ENCODE results near the gene EBI3.
"Not testable (repeated sequence)": the region's sequence is repeated elsewhere in the genome, so short reads cannot be mapped to it uniquely, and the experiment has no call there.

EBI3 gene

GRCh38 chr19:4229179-4229931 lies at the start of gene EBI3:
TSS of gene EBI3 (plus strand) at chr19:4229523. CDS start at chr19:4229551, 28 bp downstream.
- DNase-seq: peak in 15 of 51 donors; percentile 2 to 28 (median 10)

- DNase-seq: no peak
Observed at GRCh38 chr19:4181053-4181508, 48.2 kb upstream of the EBI3 start.

DNA sequence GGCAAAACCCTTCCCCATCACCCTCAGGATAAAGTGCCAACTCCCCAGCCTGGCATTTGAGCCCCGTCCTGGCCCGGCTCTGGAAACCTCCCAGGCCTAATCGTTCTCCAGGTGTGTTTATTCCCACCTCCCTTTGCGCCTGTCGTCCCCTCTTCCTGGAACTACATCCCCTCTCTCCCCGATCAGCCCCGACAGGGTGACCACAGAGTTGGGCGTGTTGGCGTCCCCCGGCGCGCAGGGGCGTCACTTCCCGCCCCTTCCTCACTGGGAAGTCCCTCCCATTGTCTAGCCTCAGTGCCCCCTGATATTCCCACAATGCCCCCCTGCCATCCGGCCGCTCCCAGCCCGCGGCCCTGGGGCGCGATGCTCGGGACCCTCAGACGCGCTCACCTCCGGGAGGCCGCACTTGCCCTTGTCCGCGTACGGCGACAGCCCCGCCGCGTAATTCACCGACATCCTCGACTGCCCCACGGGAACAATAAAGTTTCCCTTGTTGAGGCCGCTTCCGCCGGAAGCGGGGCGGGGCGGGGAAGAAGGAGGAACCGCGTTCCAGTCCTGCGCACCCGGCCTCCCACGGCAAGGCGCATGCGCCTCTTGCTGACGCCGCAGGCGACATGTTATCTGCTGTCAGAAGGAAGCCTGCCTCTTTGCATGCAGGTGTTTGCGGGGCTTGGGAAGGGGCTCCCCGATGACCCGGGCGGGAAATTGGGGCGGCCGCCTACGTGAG lies 47.1 kb upstream of the EBI3 start, which contains the start of the genes ANKRD24 and SIRT6:
TSS of gene ANKRD24 (plus strand) at position 606 of the 727 bp plus-strand sequence. CDS start 3,737 bp downstream, outside the sequence.
TSS of gene SIRT6 (minus strand) at position 480 of the 727 bp plus-strand sequence. CDS start at position 456, 24 bp downstream.
- peak; percentile 56 to 97 (median 91) for DNase-seq

GRCh38 chr19:4183967-4184717 lies 45.2 kb upstream of the EBI3 start:
- peak in 1 of 51 donors; percentile 30 for DNase-seq

GRCh38 chr19:4184718-4185352 lies 44.5 kb upstream of the EBI3 start:
- no peak for DNase-seq

GRCh38 chr19:4185413-4186086 lies 43.8 kb upstream of the EBI3 start:
- DNase-seq: no peak

DNA sequence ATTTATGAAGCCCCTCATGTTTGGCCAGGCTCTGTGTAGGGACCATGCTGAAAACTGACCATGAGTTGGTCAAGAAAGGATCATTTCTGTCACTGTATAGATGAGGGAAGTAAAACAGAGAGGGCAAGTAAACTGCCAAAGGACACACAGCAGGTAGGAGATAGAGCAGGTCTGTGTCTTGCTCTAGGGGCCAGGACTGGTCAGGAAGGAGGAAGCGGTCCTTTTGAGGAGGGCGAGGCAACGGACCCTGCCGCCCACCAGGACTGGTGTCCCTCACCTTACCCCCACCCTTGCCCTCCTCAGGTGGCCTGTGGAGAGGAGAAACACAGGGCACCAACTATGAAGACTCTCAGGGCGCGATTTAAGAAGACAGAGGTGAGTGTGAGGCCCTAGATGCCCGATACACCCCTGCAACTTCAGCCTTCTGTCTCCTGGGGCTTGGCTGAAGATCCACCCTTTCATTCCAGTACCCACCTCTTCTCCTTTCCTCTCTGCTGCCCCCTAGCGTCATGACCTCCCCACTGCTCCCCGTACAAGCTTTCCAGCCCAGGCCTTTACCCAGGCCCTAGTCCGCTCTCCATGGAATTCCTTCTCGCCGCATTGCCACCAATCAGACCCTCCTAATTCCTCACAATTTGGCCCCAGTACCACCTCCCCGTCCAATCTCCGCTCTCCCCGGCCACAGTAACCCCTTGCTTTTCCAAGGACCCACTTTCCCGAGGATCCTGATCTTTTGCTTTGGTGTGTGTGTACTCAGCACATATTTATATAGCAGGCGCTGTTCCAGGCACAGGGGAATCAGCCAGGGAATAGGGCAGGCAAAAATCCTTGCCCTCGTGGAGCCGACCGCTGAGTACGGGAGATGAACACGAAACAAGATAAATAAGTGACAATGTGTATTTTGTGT lies 43.0 kb upstream of the EBI3 start:
- peak in 42 of 51 donors; percentile 1 to 68 (median 32) for DNase-seq

DNA sequence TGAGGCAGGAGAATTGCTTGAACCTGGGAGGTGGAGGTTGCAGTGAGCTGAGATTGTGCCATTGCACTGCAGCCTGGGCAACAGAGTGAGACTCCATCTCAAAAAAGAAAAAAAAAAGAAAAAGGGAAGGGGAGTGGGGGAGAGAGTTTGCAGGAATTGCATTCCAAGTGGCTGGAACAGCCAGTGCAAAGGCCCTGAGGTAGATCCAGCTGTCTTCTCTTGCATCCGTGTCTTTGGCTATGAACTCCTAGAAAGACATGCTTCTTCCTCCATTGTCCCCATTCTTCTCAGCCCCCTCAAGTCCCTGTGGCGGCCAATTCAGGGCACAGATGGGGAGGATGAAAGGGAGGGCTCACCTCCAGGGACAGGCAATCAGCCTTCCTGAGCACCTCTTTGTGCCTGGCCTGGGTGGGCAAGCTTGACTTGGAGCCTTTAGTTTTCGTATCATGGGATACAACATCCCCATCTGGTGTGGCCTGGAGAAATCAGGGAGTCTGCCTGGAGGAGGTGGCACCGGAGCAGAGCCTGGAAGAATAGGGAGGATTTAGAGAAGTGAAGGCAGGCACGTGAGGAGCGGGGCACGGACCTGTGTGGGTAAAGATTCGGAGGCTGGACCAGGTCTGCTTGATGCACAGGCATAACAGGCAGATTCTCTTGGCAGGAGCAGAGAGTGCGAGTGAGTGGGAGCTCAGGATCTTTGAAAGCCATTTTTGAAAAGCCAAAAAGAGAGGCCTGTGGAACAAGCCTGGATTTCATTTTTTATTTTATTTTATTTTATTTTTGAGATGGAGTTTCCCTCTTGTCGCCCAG lies 41.8 kb upstream of the EBI3 start:
- no peak for DNase-seq

DNA sequence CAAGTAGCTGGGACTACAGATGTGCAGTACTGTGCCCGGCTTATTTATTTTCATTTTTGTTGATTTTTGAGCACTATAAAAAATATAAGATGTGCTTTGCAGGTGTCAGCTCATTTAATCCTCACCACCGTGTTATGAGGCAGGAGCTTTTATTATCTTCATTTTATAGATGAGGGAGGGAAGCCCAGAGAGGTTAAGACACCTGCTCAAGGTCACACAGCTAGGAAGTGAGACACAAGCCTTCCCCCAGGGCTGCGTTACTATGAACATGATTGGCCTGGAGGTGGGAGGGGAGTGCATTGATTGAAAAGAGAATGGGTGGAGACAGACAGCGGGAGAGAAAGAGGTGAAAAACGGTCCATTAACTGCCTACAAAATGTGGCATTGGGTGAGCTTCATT lies 39.7 kb upstream of the EBI3 start:
- DNase-seq: no peak

DNA sequence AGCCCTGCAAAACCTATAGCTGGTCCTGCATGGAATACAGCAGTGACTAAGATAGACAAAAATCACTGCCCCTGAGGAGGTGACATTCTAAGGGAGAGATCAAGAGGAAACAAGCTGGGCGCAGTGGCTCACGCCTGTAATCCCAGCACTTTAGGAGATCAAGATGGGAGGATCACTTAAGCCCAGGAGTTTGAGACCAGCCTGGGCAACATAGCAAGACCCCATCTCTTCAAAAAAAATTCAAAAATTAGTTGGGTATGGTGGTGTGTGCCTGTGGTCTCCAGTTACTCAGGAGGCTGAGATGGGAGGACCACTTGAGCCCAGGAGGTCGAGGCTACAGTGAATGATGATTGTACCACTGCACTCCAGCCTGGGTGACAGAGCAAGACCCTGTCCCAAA lies 36.8 kb upstream of the EBI3 start:
- DNase-seq: not testable (repeated sequence)

DNA sequence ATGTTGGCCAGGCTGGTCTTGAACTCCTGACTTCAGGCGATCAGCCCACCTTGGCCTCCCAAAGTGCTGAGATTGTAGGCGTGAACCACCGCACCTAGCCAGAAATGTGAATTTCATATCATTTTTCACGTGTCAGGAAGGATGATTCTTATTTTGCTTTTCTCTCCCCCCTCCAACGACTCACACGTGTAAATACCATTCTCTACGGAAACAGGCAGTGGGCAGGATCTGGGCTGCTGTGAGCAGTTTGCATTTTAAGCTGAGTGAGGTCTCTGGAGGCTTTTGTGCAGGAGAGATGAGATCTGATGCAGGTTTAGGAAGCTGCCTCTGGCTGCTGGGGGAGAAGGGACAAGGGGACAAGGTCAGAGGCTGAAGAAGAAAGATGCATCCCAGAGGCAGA lies 35.0 kb upstream of the EBI3 start:
- DNase-seq: no peak

DNA sequence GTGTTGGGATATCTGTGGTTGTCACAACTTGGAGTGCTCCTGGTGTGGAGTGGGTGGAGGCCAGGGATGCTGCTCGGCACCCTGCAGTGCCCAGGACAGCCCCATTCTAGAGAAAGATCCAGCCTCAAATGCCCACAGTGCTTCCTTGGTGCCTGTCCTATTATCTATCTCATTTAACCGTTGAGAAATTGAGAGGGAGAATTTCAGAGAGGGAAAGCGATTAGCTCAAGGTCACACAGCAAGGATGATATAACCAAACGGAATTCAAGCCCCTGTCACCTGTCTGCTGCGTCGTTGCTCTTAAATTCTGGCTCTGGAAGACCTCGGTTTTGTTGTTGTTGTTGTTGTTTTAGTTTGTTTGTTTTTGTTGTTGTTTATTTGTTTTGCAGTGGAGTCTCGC lies 33.3 kb upstream of the EBI3 start:
- no peak for DNase-seq

DNA sequence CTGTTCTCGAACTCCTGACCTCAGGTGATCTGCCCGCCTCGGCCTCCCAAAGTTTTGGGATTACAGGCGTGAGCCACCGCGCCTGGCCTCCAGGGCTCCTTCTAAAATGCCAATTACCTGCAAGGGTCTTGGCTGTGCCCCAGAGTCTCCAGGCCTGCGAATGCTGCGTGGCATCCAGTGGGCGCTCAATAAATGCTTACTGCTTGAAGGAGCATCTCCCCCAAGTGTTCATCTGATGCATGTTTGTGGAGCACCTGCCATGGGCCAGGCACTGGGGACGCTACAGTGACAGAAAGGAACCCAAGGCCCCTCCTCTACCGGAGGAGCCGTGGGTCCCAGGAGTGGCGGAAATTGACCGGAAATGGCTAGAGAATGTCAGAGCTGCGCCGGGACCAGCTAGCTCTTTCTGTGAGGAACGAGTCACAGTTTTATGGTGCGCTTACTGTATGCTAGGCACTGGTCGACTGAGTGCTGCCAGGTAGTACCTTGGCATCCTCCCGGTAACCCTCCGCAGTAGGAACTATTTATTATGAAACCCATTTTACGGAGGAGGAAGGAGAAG lies 32.7 kb upstream of the EBI3 start:
- no peak for DNase-seq

GRCh38 chr19:4197228-4197624 lies 32.1 kb upstream of the EBI3 start:
- DNase-seq: no peak

DNA sequence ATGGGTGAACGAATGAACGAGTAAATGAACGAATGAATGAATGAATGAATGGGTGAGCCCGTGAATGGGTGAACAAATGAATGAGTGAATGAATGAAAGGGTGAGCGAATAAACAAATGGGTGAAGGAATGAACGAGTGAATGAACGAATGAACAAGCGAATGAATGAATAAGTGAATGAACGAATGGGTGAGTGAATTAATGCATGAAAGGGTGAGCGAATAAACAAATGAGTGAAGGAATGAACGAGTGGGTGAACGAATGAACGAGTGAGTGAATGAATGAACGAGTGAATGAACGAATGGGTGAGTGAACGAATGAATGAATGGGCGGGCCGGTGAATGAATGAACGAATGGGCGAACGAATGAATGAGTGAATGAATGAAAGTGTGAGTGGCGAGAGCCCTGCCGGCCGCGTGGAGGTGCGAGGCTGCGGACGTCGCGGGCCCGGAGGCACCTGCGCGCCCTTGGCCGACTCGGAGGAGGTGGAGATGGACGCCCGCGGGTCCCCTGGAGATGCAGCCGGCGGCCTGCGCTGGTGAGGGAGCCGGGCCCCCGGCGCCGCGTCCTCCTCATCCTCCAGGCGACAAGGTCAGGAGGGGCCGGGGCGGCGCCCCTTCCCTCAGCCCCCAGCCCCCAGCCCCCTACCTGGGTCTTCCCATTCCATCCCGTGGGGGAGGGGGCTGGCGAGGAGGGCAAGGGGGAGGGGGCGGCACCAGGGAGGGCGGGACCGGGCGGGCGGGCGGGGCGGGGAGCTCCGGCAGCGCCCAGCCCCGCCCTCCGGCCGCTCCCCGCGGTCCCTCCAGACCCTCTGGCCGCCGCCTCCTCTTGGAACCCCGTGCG lies 31.5 kb upstream of the EBI3 start:
- DNase-seq: no peak

GRCh38 chr19:4198467-4199126 lies 30.7 kb upstream of the EBI3 start:
- DNase-seq: no peak

Data from hypothalamus (tissue), 51 donors.